ENCODE measurements around the gene ZBTB25. TPM values are rescaled to one million over a fixed set of nuclear protein-coding genes. Genes with fewer than 3 reads are reported as not detected.
A peak's percentile ranks its signal among the peaks of the same experiment; 100 is the strongest.

Gene ZBTB25
- total RNA-seq, 1 experiment from 2014 or later = 2.6 TPM

DNA sequence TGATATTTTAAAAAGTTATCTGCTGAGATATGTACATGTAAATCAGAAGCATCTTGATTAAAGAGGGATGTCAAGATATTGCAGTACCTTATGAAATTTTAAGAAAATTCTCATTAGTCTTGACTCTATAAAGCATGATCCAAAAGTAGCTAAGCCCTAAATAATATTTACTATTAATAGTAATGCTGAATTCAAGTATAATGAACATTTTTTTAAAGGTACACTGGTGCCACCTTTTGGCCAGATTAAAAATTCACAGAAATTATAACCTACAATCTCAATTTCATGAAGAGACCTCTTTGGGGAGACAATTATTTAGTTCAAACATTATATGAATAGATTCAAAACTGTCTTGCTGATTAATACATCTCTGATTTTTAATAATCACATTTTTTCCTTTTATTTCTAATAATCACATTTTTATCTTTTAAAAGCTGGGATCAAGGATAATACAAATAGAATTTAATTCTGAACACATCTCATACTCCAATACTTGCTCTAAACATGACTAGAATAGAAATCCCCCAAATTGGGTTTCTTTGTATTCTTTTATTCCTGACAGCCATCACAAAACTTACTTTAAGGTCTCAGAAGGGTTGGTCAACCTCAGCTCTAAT, 24.9 kb downstream of the ZBTB25 start:
- no peak for DNase-seq (ENCODE audit: low spot score)

DNA sequence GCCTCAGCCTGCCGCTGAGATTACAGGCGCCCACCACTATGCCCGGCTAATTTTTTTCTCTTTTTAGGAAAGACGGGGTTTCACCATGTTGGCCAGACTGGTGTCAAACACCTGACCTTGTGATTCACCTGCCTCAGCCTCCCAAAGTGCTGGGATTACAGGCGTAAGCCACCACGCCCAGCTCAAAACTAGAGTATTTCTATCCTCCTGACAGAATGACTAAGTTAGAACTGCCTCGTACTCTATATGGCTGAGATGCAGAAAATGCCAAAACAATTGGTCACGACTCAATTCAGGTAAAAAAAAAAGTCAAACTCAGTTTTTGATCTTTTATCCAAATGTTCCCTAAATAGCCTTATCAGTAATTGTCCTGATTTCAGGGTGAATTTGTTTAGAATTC, 27.2 kb downstream of the ZBTB25 start:
- no peak for DNase-seq (ENCODE audit: low spot score)

DNA sequence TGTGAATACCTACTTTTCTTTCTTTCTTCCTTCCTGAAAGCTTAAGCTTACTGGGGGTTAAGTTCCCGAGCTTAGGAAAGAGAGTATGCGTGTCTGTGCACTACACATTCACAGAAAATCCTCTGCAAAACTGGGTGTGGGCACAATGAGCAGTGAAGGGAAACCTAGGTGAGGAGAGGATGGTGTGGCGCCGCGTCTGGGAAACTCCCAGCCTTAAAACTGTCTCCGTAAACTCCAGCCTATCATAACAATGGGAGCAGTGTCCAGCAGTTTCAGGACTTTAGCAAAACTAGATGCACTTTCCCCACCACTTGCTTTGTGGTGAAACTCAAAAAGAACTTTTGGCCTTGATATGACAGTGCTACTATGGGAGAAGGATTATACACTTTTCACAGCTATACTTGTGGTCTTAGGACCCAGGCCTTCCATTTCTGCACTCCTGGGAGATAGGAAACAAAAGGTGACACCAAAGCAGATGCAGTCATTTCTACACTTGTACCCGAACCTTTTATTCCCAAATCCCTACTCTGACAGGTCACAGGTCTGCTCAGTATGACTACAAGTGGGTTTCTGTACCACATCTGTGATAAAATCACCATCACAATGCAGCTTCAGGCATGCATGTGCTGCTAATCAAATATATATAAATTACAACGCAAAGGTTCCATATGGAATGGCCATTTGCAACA, 27.9 kb downstream of the ZBTB25 start:
- no peak for DNase-seq (ENCODE audit: low spot score)

DNA sequence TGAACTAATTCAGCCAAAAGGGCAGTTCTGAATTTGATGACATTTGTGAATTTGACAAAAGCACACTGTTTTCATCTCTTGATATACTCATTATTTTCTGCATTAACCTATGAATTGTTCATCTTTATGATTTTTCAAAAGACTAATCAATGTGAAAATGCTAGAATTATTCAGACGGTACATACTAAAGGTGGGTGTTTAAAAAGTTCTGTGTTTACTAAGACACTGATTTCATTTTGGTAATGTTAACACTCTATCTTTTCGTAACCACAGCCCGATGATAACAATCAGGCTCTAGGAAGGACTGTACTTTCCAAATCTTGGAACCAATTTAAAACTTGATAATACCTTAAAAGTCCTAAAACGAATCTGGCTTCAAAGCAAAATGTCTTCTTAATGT, 28.9 kb downstream of the ZBTB25 start:
- DNase-seq (ENCODE audit: low spot score) = no peak

DNA sequence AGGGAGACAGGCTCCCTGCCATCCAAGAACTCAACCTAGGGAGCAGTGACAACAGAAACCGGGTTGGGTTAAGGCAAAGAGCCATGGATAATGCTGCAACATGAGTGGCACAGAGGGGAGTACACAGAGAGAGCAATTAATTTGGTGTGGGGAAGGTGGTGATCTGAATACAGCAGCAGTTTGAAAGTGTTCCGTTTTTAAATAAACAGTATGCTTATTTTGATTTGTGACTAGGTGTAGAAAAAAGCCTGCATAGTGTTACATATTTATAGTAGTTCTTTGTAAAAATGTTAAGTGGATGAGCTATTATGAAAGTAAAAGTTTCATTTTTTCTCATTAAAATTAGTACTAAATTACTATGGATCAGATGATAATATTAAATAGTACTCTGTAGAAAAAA, 29.6 kb downstream of the ZBTB25 start:
- DNase-seq (ENCODE audit: low spot score) = no peak

DNA sequence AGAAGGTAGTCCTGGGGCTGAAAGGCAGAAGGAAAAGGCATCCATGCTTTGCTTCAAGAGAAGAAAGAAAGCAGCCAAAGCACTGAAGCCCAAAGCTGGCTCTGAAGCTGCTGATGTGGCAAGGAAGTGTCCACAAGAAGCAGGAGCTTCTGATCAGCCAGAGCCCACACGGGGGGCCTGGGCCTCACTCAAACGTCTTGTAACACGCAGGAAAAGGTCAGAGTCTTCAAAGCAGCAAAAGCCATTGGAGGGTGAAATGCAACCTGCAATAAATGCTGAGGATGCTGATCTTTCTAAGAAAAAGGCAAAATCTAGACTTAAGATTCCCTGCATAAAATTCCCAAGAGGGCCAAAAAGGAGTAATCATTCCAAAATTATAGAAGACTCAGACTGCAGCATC, 35.2 kb downstream of the ZBTB25 start:
- no peak for DNase-seq (ENCODE audit: low spot score)

DNA sequence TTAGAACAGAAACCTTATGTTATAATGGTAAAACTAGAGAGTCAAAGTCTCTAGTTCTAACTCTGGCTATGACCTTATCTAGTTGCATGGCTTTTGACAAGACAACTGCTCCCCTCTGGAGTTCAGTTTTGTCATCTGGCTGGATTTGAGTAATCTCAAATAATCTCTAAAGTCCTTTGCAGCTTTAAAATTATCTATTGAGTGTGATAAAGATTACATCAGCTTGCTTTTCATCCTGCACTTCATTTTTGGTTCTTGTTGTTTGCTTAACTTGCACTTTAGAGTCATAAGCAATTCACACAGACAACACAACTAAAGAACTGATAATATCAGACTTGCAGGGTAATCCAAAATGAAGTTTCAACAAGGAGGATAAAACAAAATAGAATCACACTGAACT, 36.1 kb downstream of the ZBTB25 start:
- no peak for DNase-seq (ENCODE audit: low spot score)

DNA sequence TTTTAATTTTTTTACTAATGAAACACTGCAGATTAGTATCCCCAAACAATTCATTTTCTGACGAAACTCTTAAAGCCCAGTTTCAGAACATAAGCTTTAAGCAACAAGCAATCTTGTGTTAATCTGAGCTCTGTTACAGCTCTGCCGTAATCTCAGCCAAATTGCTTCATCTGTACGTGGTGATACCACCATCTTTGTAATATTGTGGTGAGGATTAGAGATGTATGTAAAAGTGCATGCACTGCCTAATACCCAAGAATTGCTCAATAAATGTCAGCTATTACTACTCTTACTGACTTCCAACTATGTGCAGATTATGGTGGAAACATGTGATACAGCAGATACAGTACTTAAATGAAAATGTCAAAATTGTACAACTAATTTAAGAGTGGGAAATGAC, 36.5 kb downstream of the ZBTB25 start:
- no peak for DNase-seq (ENCODE audit: low spot score)

DNA sequence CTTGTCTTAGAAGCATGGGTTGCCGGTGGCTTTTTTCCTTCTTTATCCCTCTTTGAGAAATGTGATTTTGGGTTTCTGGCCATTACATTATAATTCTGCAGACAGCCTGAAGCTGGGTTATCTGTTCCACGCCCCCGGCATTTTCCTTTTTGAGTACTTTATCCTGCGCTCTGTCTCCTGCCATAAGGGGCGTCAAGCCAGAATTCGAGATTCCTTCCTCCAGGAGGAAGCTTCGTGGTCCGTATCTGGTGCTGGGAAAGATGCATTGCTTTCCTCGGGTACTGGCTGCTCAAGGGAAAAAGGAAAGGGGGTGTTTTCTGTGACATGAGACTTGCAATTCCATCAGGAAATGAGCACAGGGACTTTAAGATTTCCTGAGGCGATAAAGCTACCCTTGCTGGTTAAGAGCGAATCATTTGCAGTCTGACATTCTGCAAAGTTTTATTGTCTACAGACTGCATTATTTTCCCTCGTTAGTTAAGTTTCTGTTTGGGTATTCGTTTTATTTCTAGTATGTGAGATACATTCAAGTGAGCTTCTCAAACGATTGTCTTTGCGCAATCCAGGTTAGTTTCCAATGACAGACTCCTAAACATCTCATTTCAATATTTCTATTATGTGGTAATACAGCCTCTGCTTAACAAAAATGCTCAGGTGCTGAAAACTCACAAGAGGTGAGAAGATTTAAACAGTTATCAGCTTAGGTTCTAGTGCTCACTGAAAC, 37.6 kb downstream of the ZBTB25 start:
- no peak for DNase-seq (ENCODE audit: low spot score)

DNA sequence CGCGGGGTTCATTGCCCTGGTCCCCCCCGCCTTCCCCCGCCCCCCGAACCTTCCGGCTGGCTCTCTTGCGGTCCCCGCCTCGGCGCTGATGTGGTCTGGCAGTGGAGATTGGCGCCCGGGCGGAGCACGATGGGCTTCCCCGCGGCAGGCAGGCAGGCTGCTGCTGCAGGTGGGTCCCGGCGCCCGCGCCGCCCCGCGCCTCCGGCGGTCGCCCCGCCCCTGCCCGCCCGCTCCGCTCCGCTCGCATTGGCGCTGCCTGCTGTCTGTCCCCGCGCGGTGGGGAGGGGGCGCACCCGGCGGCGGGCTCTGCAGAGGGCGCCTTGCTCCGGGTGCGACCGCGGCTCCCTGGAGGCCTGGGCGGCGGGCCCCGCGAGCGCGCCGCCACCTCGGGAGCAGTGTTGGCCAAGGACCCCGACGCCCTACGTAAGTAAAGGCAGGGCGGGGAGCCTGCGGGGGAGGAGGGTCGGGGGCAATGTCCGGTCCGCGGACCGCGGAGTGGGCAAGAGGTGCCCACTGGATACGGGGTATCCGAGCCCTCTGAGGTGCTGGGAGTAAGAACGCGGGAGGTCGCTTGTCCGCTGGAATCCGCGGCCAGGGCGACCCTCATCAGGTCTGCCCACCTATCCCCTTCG, 38.3 kb downstream of the ZBTB25 start, which contains the start of gene AKAP5:
AKAP5 (plus strand) TSS at position 309 of the 632 bp plus-strand sequence. CDS start 2,896 bp downstream, outside the sequence.
- no peak for DNase-seq (ENCODE audit: low spot score)

DNA sequence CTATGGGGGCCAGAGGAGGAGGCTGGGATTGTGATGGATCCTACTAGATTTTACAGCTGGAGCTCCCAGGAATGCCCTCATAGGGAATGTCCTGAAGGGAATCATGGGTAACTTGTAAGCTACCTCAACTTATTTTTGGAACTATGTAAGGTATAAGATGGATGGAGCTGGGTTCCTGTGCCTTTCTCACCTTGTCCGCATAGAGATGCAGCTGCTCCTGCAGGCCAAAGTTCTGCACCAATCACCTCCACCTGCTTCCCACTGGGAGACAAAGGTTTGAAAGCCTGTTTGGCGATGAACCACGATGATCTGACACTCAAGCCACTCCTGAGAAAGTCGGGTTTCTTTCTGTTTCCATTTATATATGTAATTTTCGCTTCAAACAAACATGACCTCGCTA, 39.0 kb downstream of the ZBTB25 start:
- DNase-seq (ENCODE audit: low spot score) = no peak

DNA sequence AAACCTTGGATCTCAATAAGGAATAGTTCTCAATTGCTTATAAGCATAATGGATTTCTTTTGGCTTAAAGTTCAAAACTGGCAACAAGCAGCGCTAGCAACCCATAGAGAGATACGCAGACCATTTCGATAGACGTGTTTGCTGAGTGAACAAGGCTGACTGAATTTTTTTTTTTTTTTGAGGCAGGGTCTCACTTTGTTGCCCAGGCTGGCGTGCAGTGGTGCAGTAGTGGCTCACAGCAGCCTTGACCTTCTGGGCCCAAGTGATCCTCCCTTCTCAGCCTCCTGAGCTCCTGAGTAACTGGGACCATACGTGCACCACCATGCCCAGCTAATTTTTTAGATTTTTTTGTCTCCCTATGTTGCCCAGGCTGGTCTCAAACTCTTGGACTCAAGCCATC, 39.8 kb downstream of the ZBTB25 start:
- DNase-seq (ENCODE audit: low spot score) = no peak

DNA sequence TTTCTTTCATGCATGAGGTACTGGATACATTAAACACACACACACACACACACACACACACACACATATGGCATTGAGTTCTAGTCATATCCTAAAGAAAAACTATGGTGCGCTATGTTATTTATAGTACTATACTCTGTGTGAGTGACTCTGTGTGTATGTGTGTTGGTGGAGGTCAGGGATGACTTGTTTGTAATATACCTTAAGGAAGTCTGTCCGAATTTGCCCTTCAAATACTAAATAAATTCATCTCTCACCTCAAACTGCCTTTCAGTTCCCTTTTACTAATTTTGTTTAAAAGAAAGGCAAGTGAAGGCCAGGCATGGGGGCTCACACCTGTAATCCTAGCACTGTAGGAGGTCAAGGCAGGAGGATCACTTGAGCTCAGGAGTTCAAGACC, 40.4 kb downstream of the ZBTB25 start:
- no peak for DNase-seq (ENCODE audit: low spot score)

DNA sequence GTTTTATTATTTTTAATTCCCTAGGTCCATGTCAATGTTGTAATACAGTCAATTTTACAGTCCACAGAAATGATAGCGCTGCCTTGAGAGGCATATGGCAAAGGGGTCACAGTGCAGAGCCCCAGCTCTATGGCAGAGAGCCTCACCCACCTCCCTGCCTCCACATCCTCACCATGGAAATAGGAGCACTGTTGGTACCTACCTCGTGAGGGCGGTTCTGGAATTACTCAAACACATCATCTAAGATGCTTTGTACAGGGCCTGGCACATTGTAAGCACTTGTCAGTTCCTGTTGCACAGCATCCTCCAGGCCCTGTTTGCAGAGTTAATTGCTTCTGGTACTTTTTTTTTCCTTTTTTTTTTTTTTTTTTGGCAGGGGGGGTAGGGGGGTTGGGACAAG, 42.4 kb downstream of the ZBTB25 start:
- DNase-seq (ENCODE audit: low spot score) = no peak

DNA sequence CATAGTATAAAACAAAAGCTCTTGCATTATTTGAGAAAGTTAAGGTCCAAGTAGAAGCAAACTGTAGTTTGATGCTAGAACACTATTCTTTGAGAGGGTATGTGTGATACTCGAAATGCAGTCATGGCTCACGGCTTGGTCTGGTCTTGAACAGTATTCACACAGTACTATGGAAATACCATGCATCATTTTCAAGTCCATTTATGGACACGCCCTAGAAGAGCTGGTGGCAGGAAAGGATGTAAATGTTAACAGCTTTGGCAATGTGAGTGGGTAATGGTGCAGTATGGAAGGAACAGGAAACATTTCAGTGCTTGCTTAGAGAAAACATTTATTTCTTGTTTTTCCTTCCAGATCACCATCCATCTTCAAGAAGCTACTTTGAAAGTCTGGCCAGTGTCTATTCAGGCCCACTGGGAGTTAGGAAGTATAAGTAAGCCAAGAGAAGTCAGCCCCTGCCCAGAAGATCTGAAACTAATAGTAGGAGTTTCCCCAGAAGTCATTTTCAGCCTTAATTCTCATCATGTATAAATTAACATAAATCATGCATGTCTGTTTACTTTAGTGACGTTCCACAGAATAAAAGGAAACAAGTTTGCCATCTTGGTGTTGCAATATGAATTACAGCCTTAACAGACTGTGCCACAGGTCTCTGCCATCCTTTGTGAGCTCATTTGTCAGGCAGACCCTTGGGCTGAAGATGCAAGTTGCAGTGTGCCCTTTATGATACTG, 44.1 kb downstream of the ZBTB25 start:
- DNase-seq (ENCODE audit: low spot score) = no peak

DNA sequence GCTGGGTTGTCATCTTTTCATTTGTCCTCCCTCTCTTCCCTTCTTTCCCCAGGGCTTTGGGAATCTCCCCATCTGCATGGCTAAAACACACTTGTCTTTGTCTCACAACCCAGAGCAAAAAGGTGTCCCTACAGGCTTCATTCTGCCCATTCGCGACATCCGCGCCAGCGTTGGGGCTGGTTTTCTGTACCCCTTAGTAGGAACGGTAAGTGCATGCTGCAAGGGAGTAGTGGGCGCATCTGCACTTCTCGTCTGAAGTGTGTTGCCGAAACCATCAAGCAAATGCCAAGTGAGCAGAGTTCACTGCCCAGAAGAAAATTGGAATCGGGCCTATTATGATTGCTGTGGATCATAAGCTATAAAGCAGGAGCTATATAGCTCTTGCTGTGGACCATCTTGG, 49.0 kb downstream of the ZBTB25 start:
- DNase-seq (ENCODE audit: low spot score) = no peak

DNA sequence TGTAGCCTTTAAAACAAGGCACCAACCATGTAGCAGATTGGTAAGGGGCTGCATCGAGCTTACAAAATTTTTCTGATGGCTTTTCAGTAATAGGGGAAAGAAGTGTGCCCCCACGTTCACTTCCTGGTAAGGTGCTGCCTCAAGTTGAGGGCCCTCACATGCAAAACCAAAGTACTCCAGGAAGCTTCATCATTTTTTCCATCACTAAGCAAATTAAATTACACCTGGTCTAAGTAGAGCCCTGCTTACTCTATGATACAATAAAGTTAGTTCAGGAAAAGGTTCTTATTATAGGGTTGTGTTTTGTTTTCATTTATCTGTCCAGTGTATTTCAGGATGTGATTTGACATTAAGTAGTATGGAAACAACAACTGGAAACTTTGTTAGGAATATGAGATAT, 53.4 kb downstream of the ZBTB25 start:
- DNase-seq (ENCODE audit: low spot score) = no peak

DNA sequence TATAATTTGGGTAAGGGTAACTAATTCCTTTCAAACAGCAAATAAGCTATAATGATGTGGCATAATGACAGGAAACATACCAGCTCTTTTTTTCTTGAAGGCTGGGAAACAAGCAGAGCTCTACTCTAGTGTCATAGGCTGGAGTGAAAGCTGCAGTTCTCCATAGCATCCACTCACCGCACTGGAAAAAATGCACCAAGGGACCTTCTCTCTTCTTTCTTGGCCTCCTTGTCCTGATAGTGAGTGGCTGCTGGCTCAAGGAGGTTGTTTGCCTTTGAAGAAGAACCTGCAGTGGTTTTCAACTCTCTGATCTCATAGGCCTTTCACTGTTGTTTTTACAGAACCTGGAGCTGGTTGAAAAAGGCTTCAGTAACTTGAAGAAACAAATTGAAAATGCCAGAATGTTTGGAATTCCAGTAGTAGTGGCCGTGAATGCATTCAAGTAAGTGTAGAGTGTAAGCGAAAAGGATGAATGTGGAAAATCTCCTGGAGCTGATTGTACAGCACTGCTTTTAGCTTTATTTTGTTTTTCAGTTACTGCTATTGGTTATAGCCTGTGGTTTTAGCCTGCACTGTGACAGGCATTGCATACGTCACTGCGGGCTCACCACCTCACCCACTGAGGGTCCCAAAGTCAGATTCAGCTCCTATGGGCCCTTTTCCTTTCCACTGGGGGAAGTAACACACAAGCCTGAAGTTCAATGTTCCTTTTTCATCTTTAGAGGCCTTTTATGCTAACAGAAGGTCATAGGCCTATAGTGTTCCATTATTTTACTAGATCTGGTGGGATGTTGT, 55.6 kb downstream of the ZBTB25 start:
- no peak for DNase-seq (ENCODE audit: low spot score)

DNA sequence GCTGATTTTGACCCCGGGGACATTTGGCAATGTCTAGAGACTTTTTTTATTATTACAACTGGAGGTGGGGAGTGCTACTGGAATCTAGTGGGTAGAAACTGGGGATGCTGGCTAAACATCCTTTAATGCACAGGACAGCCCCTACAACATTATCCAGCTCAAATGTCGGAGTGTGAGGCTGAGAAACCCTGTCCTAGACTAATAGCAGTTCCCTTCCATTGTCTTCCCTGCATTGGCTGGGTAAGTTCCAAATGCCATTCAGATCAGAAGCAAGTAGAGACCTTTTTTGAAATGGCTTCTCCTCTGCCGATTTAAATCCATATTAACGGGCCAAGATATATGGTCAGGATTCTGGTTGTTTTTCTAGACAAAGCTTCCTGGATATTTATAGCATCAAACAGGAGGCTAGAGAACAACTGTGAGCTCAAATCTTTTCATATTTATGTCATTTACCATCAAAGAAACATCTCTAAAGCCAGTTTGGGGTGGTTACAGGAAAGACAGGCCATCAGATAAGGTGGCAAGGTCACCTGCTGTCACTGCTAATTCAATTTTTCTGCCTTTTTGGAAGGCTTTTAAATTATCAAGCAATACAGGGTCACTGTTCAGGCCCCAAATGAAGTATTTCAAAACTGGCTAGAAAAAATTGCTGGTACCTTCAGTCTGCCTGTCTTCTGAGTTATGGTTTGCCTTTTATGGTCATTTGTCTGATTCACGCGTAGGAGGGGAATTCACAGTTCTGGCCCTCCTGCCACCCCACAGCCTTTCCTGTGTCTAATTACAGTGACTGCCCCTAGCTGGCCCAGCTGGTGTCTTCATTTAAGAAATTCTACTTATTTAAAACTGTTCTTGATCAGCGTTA, 58.4 kb downstream of the ZBTB25 start:
- peak; percentile 39 for DNase-seq (ENCODE audit: low spot score)

DNA sequence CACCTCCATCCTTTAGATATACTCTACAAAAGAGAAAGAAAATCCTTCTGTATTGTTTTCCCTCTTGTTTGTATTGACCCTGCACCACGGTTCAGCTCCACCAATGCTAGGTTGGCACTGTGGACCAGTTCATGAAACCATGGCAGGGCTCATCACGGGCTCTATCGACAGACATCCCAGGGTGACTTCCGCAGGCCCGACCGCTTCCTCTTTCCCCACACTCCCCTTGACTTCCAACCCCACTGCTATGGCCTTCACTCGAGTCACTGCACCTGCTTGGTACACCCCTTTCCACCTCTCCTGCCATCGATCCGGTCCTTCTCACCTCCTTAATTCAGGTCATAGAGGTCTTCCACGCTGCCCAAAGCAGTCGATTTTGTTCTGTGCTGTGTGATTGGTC, 59.5 kb downstream of the ZBTB25 start:
- DNase-seq (ENCODE audit: low spot score) = no peak
